Colonic mucosa (tissue), 4 donors: Measurements from ENCODE around the gene PRICKLE1. TPM values are rescaled to one million over a fixed set of nuclear protein-coding genes. Genes with fewer than 3 reads are reported as not detected.
A peak's percentile ranks its signal among the peaks of the same experiment; 100 is the strongest.

Source experiments
- DNase-seq: peaks from one replicate; pipeline ENCODE4 v3.0.0-alpha.2; 2020
- H3K27ac ChIP-seq: fragments of 200-600 bp; one replicate; pipeline ENCODE4 v1.8.0; 2021
- H3K27me3 ChIP-seq: fragments of 200-600 bp; one replicate; pipeline ENCODE4 v1.8.0; 2021
- H3K36me3 ChIP-seq: fragments of 200-600 bp; one replicate; pipeline ENCODE4 v1.8.0; 2021
- H3K4me1 ChIP-seq: fragments of 200-600 bp; one replicate; pipeline ENCODE4 v1.8.0; 2021; ENCODE audit warnings: mild to moderate bottlenecking
- H3K4me3 ChIP-seq: fragments of 200-600 bp; one replicate; pipeline ENCODE4 v1.8.0; 2021
- H3K9ac ChIP-seq, 2 donors: one replicate each; pipeline ENCODE4 v1.7.0; 2013; ENCODE audit warnings: control low read depth in 2 of 2, low read depth in 2 of 2, low read length in 2 of 2
- H3K9me3 ChIP-seq: fragments of 200-600 bp; one replicate; pipeline ENCODE4 v1.8.0; 2021
- intact Hi-C: fragments of 100-400 bp; cut with DNase I; formaldehyde crosslinking; loops from one replicate; pipeline ENCODE4 v1.14.1; 2022
- total RNA-seq, 2 donors: library from RNA; stranded (reverse); fragmentation: NEBNext Ultra II Directional in 1 of 2; extraction: Animal tissue kit (Norgen Biotek cat#: 25700) in 1 of 2; gene quantifications; one replicate each; pipeline ENCODE4 v1.2.1, GENCODE V29; 2021
- TF ChIP-seq, protein P1 (sequence below): fragments of 200-600 bp; IDR thresholded peaks from one replicate; pipeline ENCODE4 v1.8.0; 2022; ENCODE audit warnings: antibody characterized with exemption, mild to moderate bottlenecking
- donor health status: healthy.
- donor health status: DM: no; HTN: no; CAD: no.
- donor health status: DM: no; HTN: no; CAD: no.

The PRICKLE1 gene
- total RNA-seq, result 1 to 10 TPM; 1.1 to 2.9 TPM

GRCh38 chr12:42589465-42590329, at the start of gene PRICKLE1:
Gene PRICKLE1 (minus strand): TSS chr12:42589746. CDS start chr12:42472516, 117,230 bp downstream.
- H3K9me3 ChIP-seq, result no peaks in the 10 kb centered on the region
- TF ChIP-seq, protein P1, sequence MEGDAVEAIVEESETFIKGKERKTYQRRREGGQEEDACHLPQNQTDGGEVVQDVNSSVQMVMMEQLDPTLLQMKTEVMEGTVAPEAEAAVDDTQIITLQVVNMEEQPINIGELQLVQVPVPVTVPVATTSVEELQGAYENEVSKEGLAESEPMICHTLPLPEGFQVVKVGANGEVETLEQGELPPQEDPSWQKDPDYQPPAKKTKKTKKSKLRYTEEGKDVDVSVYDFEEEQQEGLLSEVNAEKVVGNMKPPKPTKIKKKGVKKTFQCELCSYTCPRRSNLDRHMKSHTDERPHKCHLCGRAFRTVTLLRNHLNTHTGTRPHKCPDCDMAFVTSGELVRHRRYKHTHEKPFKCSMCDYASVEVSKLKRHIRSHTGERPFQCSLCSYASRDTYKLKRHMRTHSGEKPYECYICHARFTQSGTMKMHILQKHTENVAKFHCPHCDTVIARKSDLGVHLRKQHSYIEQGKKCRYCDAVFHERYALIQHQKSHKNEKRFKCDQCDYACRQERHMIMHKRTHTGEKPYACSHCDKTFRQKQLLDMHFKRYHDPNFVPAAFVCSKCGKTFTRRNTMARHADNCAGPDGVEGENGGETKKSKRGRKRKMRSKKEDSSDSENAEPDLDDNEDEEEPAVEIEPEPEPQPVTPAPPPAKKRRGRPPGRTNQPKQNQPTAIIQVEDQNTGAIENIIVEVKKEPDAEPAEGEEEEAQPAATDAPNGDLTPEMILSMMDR, result no peak
- H3K36me3 ChIP-seq, result no peaks in the 10 kb centered on the region
- intact Hi-C loops, result loop anchor here (5.0 kb wide), 1 partner anchor 107 kb away; no protein-coding TSS in a partner anchor
- peak within 1 kb of the TSS; percentile 62 for H3K4me3 ChIP-seq
- peak within 1 kb of the TSS; percentile 51 to 68 for H3K9ac ChIP-seq
- no peak for DNase-seq
- H3K27me3 ChIP-seq, result peaks cover 34% of the 10 kb centered on the region
- peak within 1 kb of the TSS; percentile 6 for H3K27ac ChIP-seq
- no peaks in the 10 kb centered on the region for H3K4me1 ChIP-seq

DNA sequence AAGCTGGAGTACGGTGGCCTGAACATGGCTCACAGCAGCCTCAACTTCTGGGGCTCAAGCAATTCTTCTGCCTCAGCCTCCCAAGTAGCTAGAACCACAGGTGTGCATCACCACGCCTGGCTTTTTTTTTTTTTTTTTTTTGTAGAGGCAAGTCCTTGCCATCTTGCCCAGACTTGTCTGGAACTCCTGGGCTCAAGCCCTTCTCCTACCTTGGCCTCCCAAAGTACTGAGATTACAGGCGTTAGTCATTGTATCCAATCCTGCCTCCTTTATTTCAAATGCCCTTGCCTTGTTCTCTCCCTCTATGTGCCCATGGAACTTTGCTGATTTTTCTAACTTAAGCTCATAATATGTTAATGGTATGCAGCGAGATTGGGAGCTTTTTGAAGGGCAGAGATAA, 49.2 kb upstream of the PRICKLE1 start:
- intact Hi-C loops, result no loop called here
- Histone ChIP-seq H3K4me3 (no peak overlapping the region), H3K36me3 (no peaks in the 10 kb centered on the region), H3K27me3 (no peaks in the 10 kb centered on the region), H3K4me1 (no peaks in the 10 kb centered on the region), H3K9ac (no peak overlapping the region), H3K27ac (no peak overlapping the region), H3K9me3 (no peaks in the 10 kb centered on the region)
- TF ChIP-seq, protein P1, result no peak
- no peak for DNase-seq

- Histone ChIP-seq H3K4me3 (no peak overlapping the region), H3K9ac (no peak overlapping the region), H3K36me3 (no peaks in the 10 kb centered on the region), H3K4me1 (no peaks in the 10 kb centered on the region), H3K27me3 (no peaks in the 10 kb centered on the region), H3K9me3 (no peaks in the 10 kb centered on the region), H3K27ac (no peak overlapping the region)
- TF ChIP-seq, protein P1, result no peak
- DNase-seq, result no peak
- intact Hi-C loops, result no loop called here
These were observed 48.5 kb upstream of the PRICKLE1 start for GRCh38 chr12:42638011-42638410.

DNA sequence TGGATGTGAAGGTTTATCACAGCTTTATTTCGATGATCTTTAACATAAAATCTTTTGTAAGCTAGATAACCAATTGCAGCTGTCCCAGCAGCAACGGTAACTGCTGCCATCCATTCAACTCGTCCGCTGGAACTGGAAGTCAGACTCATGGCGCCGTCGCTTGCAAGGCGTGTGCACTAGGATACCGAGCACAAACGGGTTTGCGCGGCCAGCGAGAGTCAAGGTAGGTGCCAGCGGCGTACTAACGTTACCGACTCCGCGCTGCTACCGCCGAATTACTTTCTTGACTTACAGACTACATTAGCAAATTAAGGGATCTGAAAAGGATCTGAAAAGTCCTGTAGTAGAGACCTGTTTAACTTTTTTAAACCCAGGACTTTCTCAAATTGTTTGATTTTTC, 47.4 kb upstream of the PRICKLE1 start:
- Histone ChIP-seq H3K9me3 (no peaks in the 10 kb centered on the region), H3K4me3 (no peak overlapping the region), H3K4me1 (no peaks in the 10 kb centered on the region), H3K27me3 (no peaks in the 10 kb centered on the region), H3K9ac (no peak overlapping the region), H3K36me3 (no peaks in the 10 kb centered on the region), H3K27ac (no peak overlapping the region)
- intact Hi-C loops, result no loop called here
- DNase-seq, result no peak
- TF ChIP-seq, protein P1, result no peak

GRCh38 chr12:42633594-42633993, 44.0 kb upstream of the PRICKLE1 start:
- Histone ChIP-seq H3K27me3 (no peaks in the 10 kb centered on the region), H3K27ac (no peak overlapping the region), H3K9ac (no peak overlapping the region), H3K36me3 (no peaks in the 10 kb centered on the region), H3K9me3 (no peaks in the 10 kb centered on the region), H3K4me1 (no peaks in the 10 kb centered on the region), H3K4me3 (no peak overlapping the region)
- intact Hi-C loops, result no loop called here
- TF ChIP-seq, protein P1, result no peak
- no peak for DNase-seq
